ENCODE measurements around the gene MEN1. TPM values are rescaled to one million over a fixed set of nuclear protein-coding genes. Genes with fewer than 3 reads are reported as not detected.
A peak's percentile ranks its signal among the peaks of the same experiment; 100 is the strongest.

The MEN1 gene
- total RNA-seq, 2 donors from 2014 or later, result 7.2 to 9.8 TPM

- no peak for TF ChIP-seq CTCF (IDR thresholded peaks at IDR 0.05)
- no peak for DNase-seq (ENCODE audit: low spot score)
- Histone ChIP-seq H3K27ac (peak overlapping the region in 1 of 2 donors; percentile 55), H3K4me3 (no peak overlapping the region), H3K4me1 (peaks cover 2 to 42% of the 10 kb centered on the region in 2 donors), H3K9me3 (no peaks in the 10 kb centered on the region), H3K27me3 (no peaks in the 10 kb centered on the region), H3K36me3 (peaks cover 89% of the 10 kb centered on the region)
Observed at GRCh38 chr11:64766881-64767280, 43.5 kb downstream of the MEN1 start.

GRCh38 chr11:64765851-64766665 is 44.3 kb downstream of the MEN1 start:
- Histone ChIP-seq H3K36me3 (peaks cover 82% of the 10 kb centered on the region), H3K9me3 (no peaks in the 10 kb centered on the region), H3K27ac (no peak overlapping the region), H3K27me3 (no peaks in the 10 kb centered on the region), H3K4me1 (peaks cover 2 to 48% of the 10 kb centered on the region in 2 donors), H3K4me3 (no peak overlapping the region)
- no peak for DNase-seq (ENCODE audit: low spot score)
- no peak for TF ChIP-seq CTCF (IDR thresholded peaks at IDR 0.05)

- TF ChIP-seq CTCF (IDR thresholded peaks at IDR 0.05), result no peak
- Histone ChIP-seq H3K36me3 (peaks cover 76% of the 10 kb centered on the region), H3K27ac (peak overlapping the region in 1 of 2 donors; percentile 83), H3K27me3 (no peaks in the 10 kb centered on the region), H3K4me1 (peaks cover 2 to 55% of the 10 kb centered on the region in 2 donors), H3K9me3 (no peaks in the 10 kb centered on the region), H3K4me3 (no peak overlapping the region)
- DNase-seq (ENCODE audit: low spot score), result no peak
Observed at GRCh38 chr11:64765291-64765850, 45.0 kb downstream of the MEN1 start.

GRCh38 chr11:64764753-64765152 is 45.6 kb downstream of the MEN1 start:
- H3K9me3 ChIP-seq, result no peaks in the 10 kb centered on the region
- TF ChIP-seq CTCF (IDR thresholded peaks at IDR 0.05), result no peak
- H3K27ac ChIP-seq, result peak overlapping the region; percentile 75 to 83
- no peak for DNase-seq (ENCODE audit: low spot score)
- H3K4me1 ChIP-seq, result peaks cover 2 to 61% of the 10 kb centered on the region in 2 donors
- no peaks in the 10 kb centered on the region for H3K27me3 ChIP-seq
- H3K4me3 ChIP-seq, result no peak overlapping the region
- peaks cover 70% of the 10 kb centered on the region for H3K36me3 ChIP-seq

GRCh38 chr11:64764040-64764611 is 46.2 kb downstream of the MEN1 start:
- H3K9me3 ChIP-seq, result no peaks in the 10 kb centered on the region
- H3K4me3 ChIP-seq, result no peak overlapping the region
- DNase-seq (ENCODE audit: low spot score), result no peak
- TF ChIP-seq CTCF (IDR thresholded peaks at IDR 0.05), result no peak
- H3K4me1 ChIP-seq, result peaks cover 2 to 67% of the 10 kb centered on the region in 2 donors
- peak overlapping the region; percentile 75 to 83 for H3K27ac ChIP-seq
- peaks cover 64% of the 10 kb centered on the region for H3K36me3 ChIP-seq
- no peaks in the 10 kb centered on the region for H3K27me3 ChIP-seq
